GM12878 (cell line): ENCODE results near the gene TDP1. TPM values are rescaled to one million over a fixed set of nuclear protein-coding genes. Genes with fewer than 3 reads are reported as not detected.

Source experiments
- ATAC-seq: fragments of 200-7000 bp; cut with Tn5 transposase; 3 replicates; pipeline ENCODE4 v1.9.1; 2020; ENCODE audit warnings: mild to moderate bottlenecking, moderate library complexity
- BruUV-seq: library from RNA; stranded (reverse); fragments of 400-500 nt; replicated peaks from 2 replicates; lab custom pipeline; 2021; lab: Mats Ljungman, UMichigan
- CTCF ChIA-PET: fragments of 300-600 bp; sonication (Branson Sonifier 250); formaldehyde crosslinking; extraction: SDS; loops from one replicate; lab custom pipeline; 2021; ENCODE audit warnings: inconsistent platforms; lab: Yijun Ruan, JAX
- POLR2A ChIA-PET: fragments of 350-600 bp; formaldehyde crosslinking; extraction: SDS; loops from one replicate; lab custom pipeline; 2021; ENCODE audit warnings: inconsistent platforms; lab: Charles Lee
- RAD21 ChIA-PET: fragments of 300-600 bp; sonication (Branson Sonifier 250); formaldehyde crosslinking; loops from one replicate; lab custom pipeline; 2023; ENCODE audit warnings: antibody characterized with exemption; ENCODE audit not compliant: unreplicated experiment; lab: Charles Lee
- SMC1A ChIA-PET: fragments of 300-600 bp; sonication (Branson Sonifier 250); formaldehyde crosslinking; loops from one replicate; lab custom pipeline; 2023; ENCODE audit not compliant: unreplicated experiment, uncharacterized antibody; lab: Charles Lee
- DNase-seq: peaks from one replicate; pipeline ENCODE4 v3.0.0-alpha.2; 2011; ENCODE audit warnings: low read depth, low spot score
- FAIRE-seq: peaks from 3 replicates; lab custom pipeline; 2011; peaks lifted over from hg19 to GRCh38; lab: Jason Lieb, UNC
- H2AFZ ChIP-seq: 2 replicates; pipeline ENCODE4 v1.6.0; 2011; ENCODE audit warnings: low read depth, low read length, control low read depth; ENCODE audit not compliant: control insufficient read depth
- H3K27ac ChIP-seq: 2 replicates; pipeline ENCODE4 v1.5.1; 2011; ENCODE audit warnings: control low read depth; ENCODE audit not compliant: control insufficient read depth, insufficient read depth
- H3K27me3 ChIP-seq, 2 experiments: replicated peaks in 1 of 2; 2 replicates each; pipeline versions ENCODE4 v1.6.0 to v1.6.1; 2011; ENCODE audit warnings: low read length in 1 of 2; ENCODE audit not compliant: control insufficient read depth in 2 of 2, insufficient read depth in 2 of 2
- H3K36me3 ChIP-seq, 2 experiments: 2 replicates each; pipeline ENCODE4 v1.5.1; 2011; ENCODE audit warnings: low read length in 1 of 2; ENCODE audit not compliant: control insufficient read depth in 2 of 2, insufficient read depth in 2 of 2
- H3K4me1 ChIP-seq: 2 replicates; pipeline ENCODE4 v1.6.1; 2011; ENCODE audit warnings: mild to moderate bottlenecking, low read length, moderate library complexity, mixed read lengths; ENCODE audit not compliant: control insufficient read depth, insufficient read depth
- H3K4me2 ChIP-seq: 2 replicates; pipeline ENCODE4 v1.6.0; 2011; ENCODE audit warnings: control low read depth; ENCODE audit not compliant: control insufficient read depth, insufficient read depth
- H3K4me3 ChIP-seq: fragments of 200-600 bp; sonication (generic); 2 replicates; pipeline ENCODE4 v1.5.1; 2016
- H3K79me2 ChIP-seq: 2 replicates; pipeline ENCODE4 v1.6.0; 2011; ENCODE audit warnings: low read length; ENCODE audit not compliant: control insufficient read depth, insufficient read depth
- H3K9ac ChIP-seq: 2 replicates; pipeline ENCODE4 v1.8.0; 2011; ENCODE audit warnings: low read length, control low read depth, mixed read lengths; ENCODE audit not compliant: control insufficient read depth, insufficient read depth
- H3K9me3 ChIP-seq: replicated peaks from 3 replicates; pipeline ENCODE4 v1.5.1; 2011; ENCODE audit warnings: mild to moderate bottlenecking, low read length; ENCODE audit not compliant: control insufficient read depth, insufficient read depth
- H4K20me1 ChIP-seq: 2 replicates; pipeline ENCODE4 v1.6.0; 2011; ENCODE audit not compliant: control insufficient read depth, insufficient read depth
- BCL11A ChIP-seq: IDR thresholded peaks from 2 replicates; pipeline ENCODE4 v1.6.1; 2011; ENCODE audit warnings: low read depth, low read length
- CTCF ChIP-seq, 3 experiments: IDR thresholded peaks in 2 of 3; conservative IDR thresholded peaks in 1 of 3; 2 replicates each; pipeline ENCODE4 v1.5.1; 2011; ENCODE audit warnings: low read depth in 3 of 3, low read length in 3 of 3, mild to moderate bottlenecking in 3 of 3, control low read depth in 2 of 3, moderate library complexity in 2 of 3, inconsistent platforms in 1 of 3, mixed read lengths in 1 of 3; ENCODE audit not compliant: control insufficient read depth in 2 of 3, insufficient read depth in 1 of 3; ENCODE audit errors: extremely low read depth in 1 of 3
- NBN ChIP-seq: fragments of 450-650 bp; IDR thresholded peaks from 2 replicates; pipeline ENCODE4 v1.6.1; 2016
- NFYB ChIP-seq: IDR thresholded peaks from 2 replicates; pipeline ENCODE4 v1.6.1; 2011; ENCODE audit warnings: low read depth, mild to moderate bottlenecking, low read length, improper control_type of control experiment, moderate library complexity; ENCODE audit not compliant: insufficient read depth
- NR2C2 ChIP-seq: IDR thresholded peaks from 2 replicates; pipeline ENCODE4 v1.6.1; 2011; ENCODE audit warnings: borderline replicate concordance, low read depth; ENCODE audit not compliant: control insufficient read depth, insufficient read length
- PAX8 ChIP-seq: fragments of 450-650 bp; IDR thresholded peaks from 2 replicates; pipeline ENCODE4 v1.6.1; 2017; ENCODE audit warnings: mild to moderate bottlenecking, moderate library complexity
- RBBP5 ChIP-seq: fragments of 200-600 bp; sonication (generic); conservative IDR thresholded peaks from 2 replicates; pipeline ENCODE4 v1.6.1; 2016
- TCF7 ChIP-seq: IDR thresholded peaks from 2 replicates; pipeline ENCODE4 v1.6.1; 2014; ENCODE audit warnings: antibody characterized with exemption, borderline replicate concordance
- WGBS: methylation state at CpG from one replicate; pipeline ENCODE4 v1.1.6; 2016; ENCODE audit warnings: low lambda C conversion rate; ENCODE audit not compliant: insufficient replicate concordance, insufficient coverage; ENCODE audit errors: missing lambda C conversion rate; 5-methylcytosine and 5-hydroxymethylcytosine counted together
- in situ Hi-C: fragments of 300-500 bp; cut with MboI; formaldehyde crosslinking; loops from 9 replicates; pipeline ENCODE4 v1.14.3; 2018; ENCODE audit warnings: mixed read lengths
- intact Hi-C: fragments of 100-400 bp; cut with micrococcal nuclease; formaldehyde crosslinking; loops from one replicate; pipeline ENCODE4 v1.14.2; 2022; ENCODE audit not compliant: unreplicated experiment
- polyA plus RNA-seq, 11 experiments: library from polyadenylated mRNA; depleted of rRNA in 4 of 11; unstranded in 6 of 11; stranded (reverse) in 5 of 11; fragments of >200 nt; fragmentation: Nextera tagmentation in 4 of 11; fragmentation: Illumina TruSeq in 1 of 11; extraction: Ambion mirVana in 4 of 11; extraction: Trizol in 1 of 11; gene quantifications; 1 replicate in 1 of 11; 2 replicates in 10 of 11; pipeline versions ENCODE4 v1.2.1 to v1.2.3, GENCODE V29; 2011 to 2016; ENCODE audit warnings: inconsistent platforms in 2 of 11, missing spikeins in 2 of 11, low read depth in 1 of 11
- total RNA-seq, 4 experiments: library from RNA; depleted of rRNA in 3 of 4; stranded (reverse); fragments of >200 nt in 3 of 4; fragmentation: Illumina TruSeq in 1 of 4; extraction: Trizol in 1 of 4; gene quantifications; 2 replicates each; pipeline versions ENCODE4 v1.2.1 to v1.2.3, GENCODE V29; 2013 to 2021
- TF ChIP-seq, protein P1 (sequence below): fragments of 450-650 bp; IDR thresholded peaks from 2 replicates; pipeline ENCODE4 v1.6.1; 2017; ENCODE audit warnings: mild to moderate bottlenecking, moderate library complexity

TDP1 gene
- total and polyA plus RNA-seq, 10 of the 15 experiments (the other 5 are each of a cell fraction or from before 2014, with no cell fraction given), result 40.2 to 60.4 (median 54.1) TPM

DNA sequence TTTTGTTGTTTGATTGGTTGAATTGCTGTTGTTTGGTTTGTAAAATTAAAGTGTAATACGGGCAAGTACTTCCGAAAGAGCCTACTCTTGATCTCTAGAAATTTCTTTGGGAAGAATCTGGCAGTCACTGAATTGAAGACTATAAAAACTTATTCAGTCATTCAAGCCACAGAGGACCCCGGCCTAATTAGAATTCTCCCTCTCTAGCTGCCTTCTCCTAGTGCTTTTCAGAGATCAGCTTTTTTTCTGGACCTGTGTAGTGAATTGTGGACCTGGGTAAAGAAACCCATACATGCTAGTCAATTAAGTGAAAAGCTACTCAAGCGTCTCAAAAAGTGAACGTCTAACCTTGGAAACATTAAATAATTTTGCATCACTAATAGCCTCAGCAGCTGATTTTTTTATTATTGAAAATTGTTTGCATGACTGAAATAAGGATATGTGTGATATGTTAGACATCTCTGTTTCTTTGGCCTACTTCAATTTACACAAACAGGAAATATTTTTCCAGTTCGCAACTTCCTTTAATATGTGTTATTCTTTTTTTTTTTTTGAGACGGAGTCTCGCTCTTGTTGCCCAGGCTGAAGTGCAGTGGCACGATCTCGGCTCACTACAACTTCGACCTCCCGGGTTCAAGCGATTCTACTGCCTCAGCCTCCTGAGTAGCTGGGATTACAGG lies 28.4 kb upstream of the TDP1 start:
- TF ChIP-seq BCL11A (no peak), NFYB (no peak), RBBP5 (no peak), CTCF (IDR thresholded peaks at IDR 0.05 in 2 of 3, conservative IDR thresholded peaks at IDR 0.05 in 1 of 3; ENCODE audit: control insufficient read depth in 2 of 3, extremely low read depth in 1 of 3, insufficient read depth in 1 of 3, low read depth in 3 of 3, low read length in 3 of 3) (no peak), TCF7 (no peak), NBN (no peak), NR2C2 (no peak), PAX8 (no peak)
- TF ChIP-seq, protein P1, sequence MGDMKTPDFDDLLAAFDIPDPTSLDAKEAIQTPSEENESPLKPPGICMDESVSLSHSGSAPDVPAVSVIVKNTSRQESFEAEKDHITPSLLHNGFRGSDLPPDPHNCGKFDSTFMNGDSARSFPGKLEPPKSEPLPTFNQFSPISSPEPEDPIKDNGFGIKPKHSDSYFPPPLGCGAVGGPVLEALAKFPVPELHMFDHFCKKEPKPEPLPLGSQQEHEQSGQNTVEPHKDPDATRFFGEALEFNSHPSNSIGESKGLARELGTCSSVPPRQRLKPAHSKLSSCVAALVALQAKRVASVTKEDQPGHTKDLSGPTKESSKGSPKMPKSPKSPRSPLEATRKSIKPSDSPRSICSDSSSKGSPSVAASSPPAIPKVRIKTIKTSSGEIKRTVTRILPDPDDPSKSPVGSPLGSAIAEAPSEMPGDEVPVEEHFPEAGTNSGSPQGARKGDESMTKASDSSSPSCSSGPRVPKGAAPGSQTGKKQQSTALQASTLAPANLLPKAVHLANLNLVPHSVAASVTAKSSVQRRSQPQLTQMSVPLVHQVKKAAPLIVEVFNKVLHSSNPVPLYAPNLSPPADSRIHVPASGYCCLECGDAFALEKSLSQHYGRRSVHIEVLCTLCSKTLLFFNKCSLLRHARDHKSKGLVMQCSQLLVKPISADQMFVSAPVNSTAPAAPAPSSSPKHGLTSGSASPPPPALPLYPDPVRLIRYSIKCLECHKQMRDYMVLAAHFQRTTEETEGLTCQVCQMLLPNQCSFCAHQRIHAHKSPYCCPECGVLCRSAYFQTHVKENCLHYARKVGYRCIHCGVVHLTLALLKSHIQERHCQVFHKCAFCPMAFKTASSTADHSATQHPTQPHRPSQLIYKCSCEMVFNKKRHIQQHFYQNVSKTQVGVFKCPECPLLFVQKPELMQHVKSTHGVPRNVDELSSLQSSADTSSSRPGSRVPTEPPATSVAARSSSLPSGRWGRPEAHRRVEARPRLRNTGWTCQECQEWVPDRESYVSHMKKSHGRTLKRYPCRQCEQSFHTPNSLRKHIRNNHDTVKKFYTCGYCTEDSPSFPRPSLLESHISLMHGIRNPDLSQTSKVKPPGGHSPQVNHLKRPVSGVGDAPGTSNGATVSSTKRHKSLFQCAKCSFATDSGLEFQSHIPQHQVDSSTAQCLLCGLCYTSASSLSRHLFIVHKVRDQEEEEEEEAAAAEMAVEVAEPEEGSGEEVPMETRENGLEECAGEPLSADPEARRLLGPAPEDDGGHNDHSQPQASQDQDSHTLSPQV, result no peak
- DNase-seq, result no peak
- ChIA-PET POLR2A (no interaction called here), CTCF (interaction anchor here (0.7 to 2.9 kb wide), 2 partner anchors 12 to 58 kb away, joined by 3 to 9 read pairs; no protein-coding TSS in a partner anchor), RAD21 (no interaction called here), SMC1A (no interaction called here)
- no peak overlapping the region for H3K9ac ChIP-seq
- H2AFZ ChIP-seq, result no peak overlapping the region
- H4K20me1 ChIP-seq, result no peaks in the 10 kb centered on the region
- no TSS peak for BruUV-seq
- H3K36me3 ChIP-seq, result no peaks in the 10 kb centered on the region
- in situ Hi-C loops, result no loop called here
- FAIRE-seq, result no peak
- intact Hi-C loops, result no loop called here
- H3K4me2 ChIP-seq, result no peak overlapping the region
- no peaks in the 10 kb centered on the region for H3K4me1 ChIP-seq
- no peak overlapping the region for H3K27ac ChIP-seq
- WGBS, result 86% methylated on average over 13 of the region's 13 CpGs
- ATAC-seq, result no peak
- H3K27me3 ChIP-seq, result no peaks in the 10 kb centered on the region
- H3K79me2 ChIP-seq, result no peaks in the 10 kb centered on the region
- H3K4me3 ChIP-seq, result no peak overlapping the region
- no peaks in the 10 kb centered on the region for H3K9me3 ChIP-seq
